ENCODE measurements around the gene OSGEP.
A peak's percentile ranks its signal among the peaks of the same experiment; 100 is the strongest.

Gene OSGEP

DNA sequence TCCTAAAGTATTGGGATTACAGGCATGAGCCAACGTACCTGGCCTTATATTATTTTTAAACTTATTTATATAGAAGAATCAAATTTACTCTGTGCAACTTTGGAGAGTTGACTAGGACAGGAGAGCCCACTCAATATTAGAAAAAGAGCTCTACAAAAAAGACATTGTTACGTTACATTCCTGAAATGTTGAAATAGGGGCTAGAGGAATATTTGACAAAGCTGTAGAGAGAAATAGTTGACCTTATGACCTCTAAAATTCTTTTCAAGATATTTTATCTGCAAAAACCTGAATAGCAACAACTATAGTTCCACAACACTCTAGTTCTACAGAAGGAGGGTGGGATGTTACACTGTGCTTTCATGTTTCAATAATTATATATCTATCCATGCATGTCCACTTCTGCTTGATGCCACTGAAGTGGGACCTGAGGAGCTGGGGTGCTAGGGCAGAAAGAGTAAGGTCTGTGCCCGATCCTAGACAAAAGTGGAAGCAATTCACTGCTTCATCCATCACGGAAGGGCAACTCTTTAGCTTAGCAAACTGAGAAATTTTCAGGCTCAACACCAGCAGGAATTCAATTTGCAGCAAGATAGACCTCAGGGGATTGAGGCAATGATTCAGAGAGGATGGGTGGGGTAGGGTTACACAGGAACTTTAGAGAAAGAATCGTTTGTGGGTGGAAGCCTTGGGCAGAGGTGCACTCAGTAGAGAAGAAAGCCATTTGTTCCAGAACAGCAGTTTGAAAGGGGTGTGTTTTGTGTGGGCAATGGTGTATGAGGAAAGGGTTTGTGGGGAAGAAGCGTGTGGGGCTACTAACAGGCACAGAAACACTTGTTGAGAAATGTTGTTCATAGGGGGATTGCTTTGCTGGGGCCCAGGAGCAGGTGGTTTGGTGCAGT lies 34.7 kb upstream of the OSGEP start:
- TF ChIP-seq, protein P1, sequence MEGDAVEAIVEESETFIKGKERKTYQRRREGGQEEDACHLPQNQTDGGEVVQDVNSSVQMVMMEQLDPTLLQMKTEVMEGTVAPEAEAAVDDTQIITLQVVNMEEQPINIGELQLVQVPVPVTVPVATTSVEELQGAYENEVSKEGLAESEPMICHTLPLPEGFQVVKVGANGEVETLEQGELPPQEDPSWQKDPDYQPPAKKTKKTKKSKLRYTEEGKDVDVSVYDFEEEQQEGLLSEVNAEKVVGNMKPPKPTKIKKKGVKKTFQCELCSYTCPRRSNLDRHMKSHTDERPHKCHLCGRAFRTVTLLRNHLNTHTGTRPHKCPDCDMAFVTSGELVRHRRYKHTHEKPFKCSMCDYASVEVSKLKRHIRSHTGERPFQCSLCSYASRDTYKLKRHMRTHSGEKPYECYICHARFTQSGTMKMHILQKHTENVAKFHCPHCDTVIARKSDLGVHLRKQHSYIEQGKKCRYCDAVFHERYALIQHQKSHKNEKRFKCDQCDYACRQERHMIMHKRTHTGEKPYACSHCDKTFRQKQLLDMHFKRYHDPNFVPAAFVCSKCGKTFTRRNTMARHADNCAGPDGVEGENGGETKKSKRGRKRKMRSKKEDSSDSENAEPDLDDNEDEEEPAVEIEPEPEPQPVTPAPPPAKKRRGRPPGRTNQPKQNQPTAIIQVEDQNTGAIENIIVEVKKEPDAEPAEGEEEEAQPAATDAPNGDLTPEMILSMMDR (IDR thresholded peaks at IDR 0.05), result no peak
- DNase-seq, result peak; percentile 5
- Mint-ChIP-seq H3K4me1 (peaks cover 26% of the 10 kb centered on the region), H3K27me3 (ENCODE audit: low read depth, poor library complexity) (peaks cover 10% of the 10 kb centered on the region), H3K27ac (peak overlapping the region; percentile 18), H3K36me3 (ENCODE audit: low read depth) (no peaks in the 10 kb centered on the region), H3K9me3 (no peaks in the 10 kb centered on the region), H3K4me3 (peak overlapping the region; percentile 22)

DNA sequence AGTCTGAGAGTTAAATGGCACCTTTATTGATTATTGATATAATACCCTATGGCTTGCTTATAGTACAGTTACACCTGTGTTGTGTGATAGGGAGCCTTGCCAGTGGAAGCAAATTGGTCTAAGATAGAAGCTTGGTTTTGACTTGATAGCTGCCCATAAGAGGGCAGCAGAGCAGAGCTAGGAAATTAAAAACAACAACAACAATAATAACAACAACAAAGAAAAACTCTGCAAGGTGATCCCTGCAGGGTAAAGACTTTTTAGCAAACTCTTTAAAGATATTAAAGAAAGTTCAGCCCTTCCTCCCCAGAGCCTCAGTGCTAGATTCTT lies 32.7 kb upstream of the OSGEP start:
- no peak for DNase-seq
- TF ChIP-seq, protein P1 (IDR thresholded peaks at IDR 0.05), result no peak
- Mint-ChIP-seq H3K9me3 (no peaks in the 10 kb centered on the region), H3K27ac (no peak overlapping the region), H3K36me3 (ENCODE audit: low read depth) (no peaks in the 10 kb centered on the region), H3K27me3 (ENCODE audit: low read depth, poor library complexity) (peaks cover 10% of the 10 kb centered on the region), H3K4me1 (peaks cover 26% of the 10 kb centered on the region), H3K4me3 (no peak overlapping the region)

DNA sequence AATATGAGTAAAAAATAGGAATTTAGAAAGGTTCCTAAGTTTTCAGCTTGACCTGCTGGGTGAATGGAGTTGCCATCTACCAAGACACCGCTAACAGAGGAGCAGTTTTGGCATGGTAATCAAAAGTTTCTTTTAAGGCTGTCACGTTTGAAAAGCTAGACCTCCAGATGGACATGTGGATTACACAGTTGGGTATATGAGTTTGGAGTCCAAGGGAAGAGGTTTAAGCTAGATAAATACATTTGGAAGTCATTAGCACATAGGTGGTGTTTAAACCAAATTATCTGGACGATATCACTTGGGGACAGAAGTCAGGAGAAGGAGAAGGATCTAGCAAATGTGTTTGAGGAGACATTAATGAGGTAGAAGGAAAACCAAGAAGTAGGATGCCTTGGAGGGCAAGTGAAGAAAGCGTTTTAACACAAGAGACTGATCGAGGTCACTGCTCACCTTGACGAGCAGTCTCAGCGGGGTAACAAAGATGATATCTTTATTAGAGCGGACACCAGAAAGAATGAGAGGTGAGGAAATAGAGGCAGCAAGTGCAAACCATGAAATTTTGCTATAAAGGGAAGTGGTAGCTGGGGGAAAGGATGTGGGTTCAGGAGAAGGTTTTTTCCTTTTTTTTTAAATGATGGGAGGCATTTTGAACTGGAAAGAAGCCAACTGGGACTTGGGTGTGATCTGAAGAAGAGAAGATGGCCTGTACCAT lies 32.2 kb upstream of the OSGEP start:
- DNase-seq, result no peak
- H3K36me3 Mint-ChIP-seq (ENCODE audit: low read depth), result no peaks in the 10 kb centered on the region

DNA sequence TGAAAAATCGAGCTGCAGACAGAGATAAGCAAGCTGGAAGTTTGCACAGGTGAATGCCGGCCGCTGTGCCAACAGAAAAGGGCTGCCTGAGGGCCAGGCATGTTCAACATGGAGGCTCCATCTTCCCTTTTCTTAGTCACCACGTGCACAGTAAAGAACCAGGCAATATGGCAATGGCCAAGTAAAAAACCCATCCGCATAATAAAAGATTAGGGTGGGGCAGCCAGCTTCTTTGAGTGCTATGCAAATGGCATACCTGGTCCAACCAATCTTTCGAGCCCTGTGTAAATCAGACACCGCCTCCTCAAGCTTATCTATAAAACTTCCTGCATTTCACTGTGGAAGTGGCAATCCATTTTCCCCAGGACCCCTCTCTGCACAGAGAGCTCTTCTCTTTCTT lies 31.3 kb upstream of the OSGEP start:
- Mint-ChIP-seq H3K4me3 (no peak overlapping the region), H3K9me3 (no peaks in the 10 kb centered on the region), H3K27me3 (ENCODE audit: low read depth, poor library complexity) (peaks cover 2% of the 10 kb centered on the region), H3K4me1 (peaks cover 25% of the 10 kb centered on the region), H3K27ac (no peak overlapping the region), H3K36me3 (ENCODE audit: low read depth) (no peaks in the 10 kb centered on the region)
- TF ChIP-seq, protein P1 (IDR thresholded peaks at IDR 0.05), result no peak
- no peak for DNase-seq

More for the DNA sequence above, 32.2 kb upstream of the OSGEP start:
- H3K9me3 Mint-ChIP-seq, result no peaks in the 10 kb centered on the region
- H3K4me1 Mint-ChIP-seq, result peaks cover 26% of the 10 kb centered on the region
- H3K27ac Mint-ChIP-seq, result no peak overlapping the region
- peaks cover 10% of the 10 kb centered on the region for H3K27me3 Mint-ChIP-seq (ENCODE audit: low read depth, poor library complexity)
- H3K4me3 Mint-ChIP-seq, result no peak overlapping the region
- TF ChIP-seq, protein P1 (IDR thresholded peaks at IDR 0.05), result no peak

DNA sequence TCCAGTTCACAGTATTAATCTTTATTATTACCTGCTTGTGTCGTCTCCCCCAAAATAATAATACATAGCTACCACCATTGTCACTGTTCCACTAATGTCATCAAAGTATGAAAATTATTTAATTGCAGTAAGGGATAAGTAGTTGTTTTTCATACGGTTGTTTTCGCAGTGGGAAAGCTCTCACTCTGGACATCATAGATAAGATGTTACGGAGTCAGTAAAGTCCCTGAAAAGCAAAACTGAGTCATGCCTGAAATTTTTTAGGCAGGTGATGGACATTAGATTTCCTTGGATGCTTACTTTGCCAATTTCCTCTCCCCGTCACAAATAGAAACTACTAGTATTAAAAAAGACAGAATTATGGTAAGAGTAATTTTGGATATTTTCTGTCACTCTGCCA lies 27.8 kb upstream of the OSGEP start:
- Mint-ChIP-seq H3K27me3 (ENCODE audit: low read depth, poor library complexity) (no peaks in the 10 kb centered on the region), H3K36me3 (ENCODE audit: low read depth) (peaks cover 9% of the 10 kb centered on the region), H3K27ac (no peak overlapping the region), H3K4me1 (no peaks in the 10 kb centered on the region), H3K9me3 (no peaks in the 10 kb centered on the region), H3K4me3 (no peak overlapping the region)
- DNase-seq, result no peak
- TF ChIP-seq, protein P1 (IDR thresholded peaks at IDR 0.05), result no peak

Measured in nephron progenitor cell (in vitro differentiated cells).